A673 (cell line): ENCODE results near the gene PSENEN. TPM values are rescaled to one million over a fixed set of nuclear protein-coding genes. Genes with fewer than 3 reads are reported as not detected.

Experiments
- BruUV-seq: library from RNA; stranded (reverse); fragments of 400-500 nt; replicated peaks from 2 replicates; lab custom pipeline; 2021; lab: Mats Ljungman, UMichigan
- CTCF ChIA-PET: fragments of 300-600 bp; sonication (Branson Sonifier 250); formaldehyde crosslinking; loops from one replicate; lab custom pipeline; 2022; ENCODE audit warnings: antibody characterized with exemption; lab: Charles Lee
- POLR2A ChIA-PET: fragments of 300-600 bp; sonication (Branson Sonifier 250); formaldehyde crosslinking; loops from one replicate; lab custom pipeline; 2022; ENCODE audit warnings: antibody characterized with exemption; ENCODE audit not compliant: low non-redundant PET; lab: Charles Lee
- DNase-seq: peaks from one replicate; pipeline ENCODE4 v3.0.0-alpha.2; 2015; ENCODE audit warnings: low spot score
- H3K27ac ChIP-seq: fragments of 200-600 bp; sonication (generic); 2 replicates; pipeline ENCODE4 v1.5.1; 2016; ENCODE audit warnings: mixed run types, low read depth, mild to moderate bottlenecking, mixed read lengths, antibody characterized with exemption, low read length; ENCODE audit not compliant: poor library complexity, severe bottlenecking
- H3K27me3 ChIP-seq: fragments of 200-600 bp; sonication (generic); replicated peaks from 2 replicates; pipeline ENCODE4 v1.6.1; 2017; ENCODE audit warnings: mixed run types, low read depth, mild to moderate bottlenecking, mixed read lengths, antibody characterized with exemption, low read length; ENCODE audit not compliant: insufficient read depth, poor library complexity
- H3K36me3 ChIP-seq: fragments of 200-600 bp; sonication (generic); 2 replicates; pipeline ENCODE4 v1.6.1; 2016; ENCODE audit warnings: mixed run types, mild to moderate bottlenecking, mixed read lengths, antibody characterized with exemption, low read length; ENCODE audit not compliant: insufficient read depth, poor library complexity, severe bottlenecking
- H3K4me1 ChIP-seq: fragments of 200-600 bp; sonication (generic); 2 replicates; pipeline ENCODE4 v1.6.1; 2017; ENCODE audit warnings: mixed run types, mild to moderate bottlenecking, mixed read lengths, antibody characterized with exemption, low read length; ENCODE audit not compliant: insufficient read depth, poor library complexity, severe bottlenecking
- H3K4me3 ChIP-seq: fragments of 200-600 bp; sonication (generic); 2 replicates; pipeline ENCODE4 v1.5.1; 2016; ENCODE audit warnings: low read depth, mixed run types, mild to moderate bottlenecking, mixed read lengths, low read length; ENCODE audit not compliant: poor library complexity, severe bottlenecking
- H3K9me3 ChIP-seq: fragments of 200-600 bp; sonication (generic); 2 replicates; pipeline ENCODE4 v1.6.1; 2016; ENCODE audit warnings: mixed run types, low read depth, mild to moderate bottlenecking, mixed read lengths, antibody characterized with exemption, low read length; ENCODE audit not compliant: poor library complexity, severe bottlenecking
- EZH2 ChIP-seq: fragments of 200-600 bp; sonication (generic); IDR thresholded peaks from 2 replicates; pipeline ENCODE4 v1.6.1; 2017; ENCODE audit warnings: borderline replicate concordance, low read depth, mild to moderate bottlenecking, mixed read lengths, antibody characterized with exemption, low read length; ENCODE audit not compliant: poor library complexity, severe bottlenecking
- intact Hi-C: fragments of 100-400 bp; cut with micrococcal nuclease; formaldehyde crosslinking; loops from one replicate; pipeline ENCODE4 v1.10.0; 2022; ENCODE audit not compliant: unreplicated experiment
- total RNA-seq: library from RNA; stranded (reverse); gene quantifications from 2 replicates; pipeline ENCODE4 v1.2.3, GENCODE V29; 2021
- TF ChIP-seq, protein P1 (sequence below): fragments of 300-800, 200-600 bp; sonication (generic); conservative IDR thresholded peaks from 2 replicates; pipeline ENCODE4 v1.5.1; 2017; ENCODE audit warnings: low read depth, mild to moderate bottlenecking, antibody characterized with exemption, low read length, moderate library complexity, mixed read lengths

PSENEN gene
- total RNA-seq, 1 experiment from 2014 or later, result 58.8 TPM

DNA sequence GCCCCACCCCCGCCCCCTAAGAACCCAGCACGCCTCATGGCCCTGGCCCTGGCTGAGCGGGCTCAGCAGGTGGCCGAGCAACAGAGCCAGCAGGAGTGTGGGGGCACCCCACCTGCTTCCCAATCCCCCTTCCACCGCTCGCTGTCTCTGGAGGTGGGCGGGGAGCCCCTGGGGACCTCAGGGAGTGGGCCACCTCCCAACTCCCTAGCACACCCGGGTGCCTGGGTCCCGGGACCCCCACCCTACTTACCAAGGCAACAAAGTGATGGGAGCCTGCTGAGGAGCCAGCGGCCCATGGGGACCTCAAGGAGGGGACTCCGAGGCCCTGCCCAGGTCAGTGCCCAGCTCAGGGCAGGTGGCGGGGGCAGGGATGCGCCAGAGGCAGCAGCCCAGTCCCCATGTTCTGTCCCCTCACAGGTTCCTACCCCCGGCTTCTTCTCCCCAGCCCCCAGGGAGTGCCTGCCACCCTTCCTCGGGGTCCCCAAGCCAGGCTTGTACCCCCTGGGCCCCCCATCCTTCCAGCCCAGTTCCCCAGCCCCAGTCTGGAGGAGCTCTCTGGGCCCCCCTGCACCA, 41.9 kb downstream of the PSENEN start:
- DNase-seq, result no peak
- Histone ChIP-seq H3K4me3 (no peak overlapping the region), H3K9me3 (no peaks in the 10 kb centered on the region), H3K36me3 (peaks cover 8% of the 10 kb centered on the region), H3K27me3 (no peaks in the 10 kb centered on the region), H3K4me1 (no peaks in the 10 kb centered on the region), H3K27ac (no peak overlapping the region)
- CTCF ChIA-PET, result no interaction called here
- intact Hi-C loops, result no loop called here
- POLR2A ChIA-PET, result no interaction called here
- no TSS peak for BruUV-seq
- TF ChIP-seq EZH2, result no peak
- TF ChIP-seq, protein P1, sequence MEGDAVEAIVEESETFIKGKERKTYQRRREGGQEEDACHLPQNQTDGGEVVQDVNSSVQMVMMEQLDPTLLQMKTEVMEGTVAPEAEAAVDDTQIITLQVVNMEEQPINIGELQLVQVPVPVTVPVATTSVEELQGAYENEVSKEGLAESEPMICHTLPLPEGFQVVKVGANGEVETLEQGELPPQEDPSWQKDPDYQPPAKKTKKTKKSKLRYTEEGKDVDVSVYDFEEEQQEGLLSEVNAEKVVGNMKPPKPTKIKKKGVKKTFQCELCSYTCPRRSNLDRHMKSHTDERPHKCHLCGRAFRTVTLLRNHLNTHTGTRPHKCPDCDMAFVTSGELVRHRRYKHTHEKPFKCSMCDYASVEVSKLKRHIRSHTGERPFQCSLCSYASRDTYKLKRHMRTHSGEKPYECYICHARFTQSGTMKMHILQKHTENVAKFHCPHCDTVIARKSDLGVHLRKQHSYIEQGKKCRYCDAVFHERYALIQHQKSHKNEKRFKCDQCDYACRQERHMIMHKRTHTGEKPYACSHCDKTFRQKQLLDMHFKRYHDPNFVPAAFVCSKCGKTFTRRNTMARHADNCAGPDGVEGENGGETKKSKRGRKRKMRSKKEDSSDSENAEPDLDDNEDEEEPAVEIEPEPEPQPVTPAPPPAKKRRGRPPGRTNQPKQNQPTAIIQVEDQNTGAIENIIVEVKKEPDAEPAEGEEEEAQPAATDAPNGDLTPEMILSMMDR, result no peak

DNA sequence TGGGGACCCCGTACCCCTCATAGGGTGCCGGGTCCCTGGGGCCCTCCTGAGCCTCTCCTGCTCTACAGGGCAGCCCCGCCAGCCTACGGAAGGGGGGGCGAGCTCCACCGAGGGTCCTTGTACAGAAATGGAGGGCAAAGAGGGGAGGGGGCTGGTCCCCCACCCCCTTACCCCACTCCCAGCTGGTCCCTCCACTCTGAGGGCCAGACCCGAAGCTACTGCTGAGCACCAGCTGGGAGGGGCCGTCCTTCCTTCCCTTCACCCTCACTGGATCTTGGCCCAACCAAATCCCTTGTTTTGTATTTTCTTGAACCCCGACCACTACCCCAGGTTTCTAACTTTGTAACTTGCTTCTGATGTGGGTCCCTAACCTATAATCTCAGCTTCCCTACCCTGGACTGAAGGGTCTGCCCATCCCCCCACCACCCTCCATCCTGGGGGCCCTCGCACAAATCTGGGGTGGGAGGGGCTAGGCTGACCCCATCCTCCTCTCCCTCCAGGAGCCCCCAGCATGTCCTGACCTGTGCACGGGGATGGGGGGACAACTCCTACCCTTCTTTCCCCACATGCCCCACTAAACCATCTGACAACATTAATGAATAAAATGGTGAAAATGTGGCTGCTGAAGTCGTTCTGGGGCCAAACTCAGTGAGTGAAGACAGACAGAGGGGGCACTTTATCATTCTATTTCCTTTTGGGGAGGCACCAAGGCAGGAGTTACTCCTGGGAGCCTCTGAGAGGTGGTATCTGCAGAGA, 42.9 kb downstream of the PSENEN start:
- Histone ChIP-seq H3K36me3 (no peaks in the 10 kb centered on the region), H3K27ac (no peak overlapping the region), H3K4me3 (no peak overlapping the region), H3K27me3 (no peaks in the 10 kb centered on the region), H3K4me1 (no peaks in the 10 kb centered on the region), H3K9me3 (no peaks in the 10 kb centered on the region)
- ChIA-PET CTCF (no interaction called here), POLR2A (no interaction called here)
- intact Hi-C loops, result no loop called here
- TSS peak; percentile 44 for BruUV-seq
- DNase-seq, result no peak
- TF ChIP-seq, protein P1, result no peak
- no peak for TF ChIP-seq EZH2

DNA sequence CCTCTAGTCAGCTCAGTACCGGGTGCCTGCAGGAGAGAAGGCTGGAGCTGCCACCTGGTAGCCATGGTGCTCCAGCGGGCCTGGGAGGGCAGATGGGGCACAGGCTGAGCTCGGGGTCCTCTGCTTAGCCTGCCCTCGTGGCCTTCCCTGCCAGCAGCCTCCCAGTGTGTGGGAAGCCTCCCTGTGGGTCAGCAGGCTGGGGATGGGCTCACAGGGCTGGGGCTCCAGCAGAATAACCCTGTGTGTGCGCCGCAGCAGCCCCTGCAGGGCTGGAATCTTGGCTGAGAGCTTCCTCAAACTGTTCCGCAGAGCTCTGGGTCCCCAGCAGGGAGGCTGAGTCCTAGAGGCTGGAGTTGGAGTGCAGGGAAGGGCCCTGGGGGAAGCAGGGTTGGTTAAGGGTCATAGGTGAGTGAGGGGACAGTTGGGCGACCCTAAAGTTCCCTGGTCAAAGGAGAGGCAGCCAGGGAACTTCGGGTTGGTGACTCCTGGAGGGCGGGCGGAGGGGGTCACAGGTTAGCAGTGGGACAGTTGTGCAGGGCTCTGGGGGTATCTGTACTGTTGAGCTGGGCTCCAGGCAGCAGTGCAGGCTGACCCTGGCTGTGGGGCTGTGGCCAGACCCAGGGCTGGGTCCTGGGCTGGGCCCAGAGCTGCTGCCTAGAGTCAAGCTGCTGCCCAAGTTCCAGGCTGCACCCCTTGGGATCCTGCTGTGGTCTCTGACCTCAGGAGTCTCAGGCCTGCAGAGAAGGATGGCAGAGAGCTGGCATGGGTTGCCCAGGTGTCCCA, 43.9 kb downstream of the PSENEN start:
- TF ChIP-seq, protein P1, result no peak
- TF ChIP-seq EZH2, result no peak
- Histone ChIP-seq H3K27me3 (no peaks in the 10 kb centered on the region), H3K9me3 (no peaks in the 10 kb centered on the region), H3K36me3 (no peaks in the 10 kb centered on the region), H3K27ac (no peak overlapping the region), H3K4me1 (no peaks in the 10 kb centered on the region), H3K4me3 (no peak overlapping the region)
- intact Hi-C loops, result no loop called here
- ChIA-PET POLR2A (interaction anchor here (0.6 kb wide), 1 partner anchor 225 kb away, joined by 6 read pairs; the partner anchor contains the start of gene ALKBH6), CTCF (no interaction called here)
- no peak for DNase-seq
- BruUV-seq, result no TSS peak
